HG02623 (cell line): ENCODE data around the gene MCM8.
"Not testable (repeated sequence)": the region's sequence is repeated elsewhere in the genome, so short reads cannot be mapped to it uniquely, and the experiment has no call there.

Experiments
- ATAC-seq: cut with Tn5 transposase; IDR thresholded peaks from one replicate; pipeline ENCODE4 v1.9.1; 2021; ENCODE audit warnings: moderate library complexity; ENCODE audit not compliant: unreplicated experiment

MCM8 gene

DNA sequence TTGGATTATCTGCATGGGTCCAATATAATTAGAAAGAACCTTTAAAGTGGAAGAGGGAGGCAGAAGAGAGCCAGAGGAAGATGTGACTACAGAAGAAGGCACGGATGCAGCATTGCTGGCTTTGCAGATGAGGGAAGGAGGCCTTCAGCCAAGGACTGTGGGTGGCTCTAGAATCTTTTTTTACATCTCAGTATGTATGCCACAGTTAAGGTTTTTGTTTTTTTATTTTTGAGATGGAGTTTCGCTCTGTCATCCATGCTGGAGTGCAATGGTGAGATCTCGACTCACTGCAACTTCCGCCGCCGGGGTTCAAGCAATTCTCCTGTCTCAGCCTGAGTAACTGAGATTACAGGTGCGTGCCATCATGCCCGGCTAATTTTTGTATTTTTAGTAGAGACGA is 49.3 kb downstream of the MCM8 start:
- ATAC-seq, result no peak

DNA sequence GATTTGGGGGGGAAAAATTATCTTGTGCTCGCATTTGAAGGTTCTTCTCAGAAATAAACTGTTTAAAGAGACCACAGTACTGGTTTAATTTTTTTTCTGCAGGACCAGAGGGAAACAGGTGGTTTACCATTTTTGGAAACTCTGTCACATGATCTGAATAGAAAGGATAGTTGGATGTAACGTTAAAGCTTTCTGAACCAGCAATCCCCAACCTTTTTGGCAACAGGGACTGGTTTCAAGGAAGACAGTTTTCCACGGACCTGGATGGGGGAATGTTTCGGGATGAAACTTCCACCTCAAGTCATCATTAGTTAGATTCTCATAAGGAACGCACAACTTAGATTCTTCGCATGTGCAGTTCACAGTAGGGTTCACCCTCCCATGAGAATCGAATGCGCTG is 50.4 kb downstream of the MCM8 start:
- ATAC-seq, result no peak

DNA sequence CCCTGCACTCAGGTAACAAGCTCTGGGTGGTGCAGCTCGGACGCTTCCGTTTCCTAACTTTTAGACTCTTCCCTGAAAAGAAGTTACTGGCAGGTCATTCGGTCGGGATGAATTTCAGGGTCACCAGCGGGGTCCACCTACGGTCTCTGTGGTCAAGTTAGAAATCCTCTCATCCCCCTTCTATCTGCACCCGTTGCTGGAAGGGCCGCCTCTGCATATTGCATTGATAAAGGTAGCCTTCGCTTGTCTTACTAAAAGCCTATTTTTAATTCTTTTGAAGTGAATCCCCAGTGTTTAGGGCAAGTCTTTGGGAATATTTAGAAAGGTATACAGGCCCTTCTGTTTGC is 56.1 kb downstream of the MCM8 start:
- ATAC-seq, result no peak

DNA sequence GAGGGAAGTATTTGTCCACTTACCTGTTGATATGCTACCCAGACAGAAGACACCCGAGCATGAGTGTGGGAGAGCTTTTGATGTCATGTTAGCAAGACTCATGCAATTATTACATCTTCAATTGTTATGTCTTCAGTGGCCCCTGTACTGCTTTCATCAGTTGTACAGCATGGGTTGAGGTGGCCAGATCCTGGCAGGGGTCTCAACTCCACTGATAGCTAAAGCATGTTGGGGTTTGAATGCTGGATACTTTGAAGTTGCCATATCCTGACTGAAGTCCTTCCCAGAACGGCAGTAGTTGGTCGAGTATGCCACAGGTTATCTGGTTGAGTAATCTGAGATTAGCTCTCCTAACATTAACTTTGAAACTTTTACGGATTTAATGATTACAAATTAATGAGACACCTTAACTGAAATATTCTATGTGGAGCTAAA is 56.7 kb downstream of the MCM8 start:
- ATAC-seq, result no peak

DNA sequence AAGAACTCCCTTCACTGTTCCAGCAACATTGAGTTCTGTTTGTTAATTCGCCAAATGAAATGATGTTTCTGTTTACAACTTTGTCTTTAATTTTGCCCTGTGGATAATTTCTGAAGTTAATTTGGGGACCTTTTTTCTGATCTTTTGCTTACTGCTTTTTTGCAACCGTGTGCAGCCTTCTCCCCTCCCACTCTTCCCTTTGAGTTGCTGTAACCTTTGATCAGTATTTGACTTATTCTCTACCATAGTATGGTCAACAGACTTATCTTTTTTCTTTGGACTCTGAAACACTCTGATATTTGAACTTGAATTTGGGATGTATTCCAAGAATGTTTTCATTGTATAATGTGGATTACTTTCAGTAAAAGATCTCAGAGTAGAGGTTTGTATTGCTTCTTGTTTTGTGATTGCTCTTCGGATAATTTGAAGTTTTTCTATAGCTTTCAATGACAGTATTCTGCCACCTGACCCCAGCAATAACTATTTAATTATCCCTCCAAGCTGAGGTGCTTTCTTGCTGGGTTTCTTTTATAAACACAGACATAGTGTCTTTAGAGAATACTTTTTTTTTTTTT is 57.2 kb downstream of the MCM8 start:
- ATAC-seq, result no peak

DNA sequence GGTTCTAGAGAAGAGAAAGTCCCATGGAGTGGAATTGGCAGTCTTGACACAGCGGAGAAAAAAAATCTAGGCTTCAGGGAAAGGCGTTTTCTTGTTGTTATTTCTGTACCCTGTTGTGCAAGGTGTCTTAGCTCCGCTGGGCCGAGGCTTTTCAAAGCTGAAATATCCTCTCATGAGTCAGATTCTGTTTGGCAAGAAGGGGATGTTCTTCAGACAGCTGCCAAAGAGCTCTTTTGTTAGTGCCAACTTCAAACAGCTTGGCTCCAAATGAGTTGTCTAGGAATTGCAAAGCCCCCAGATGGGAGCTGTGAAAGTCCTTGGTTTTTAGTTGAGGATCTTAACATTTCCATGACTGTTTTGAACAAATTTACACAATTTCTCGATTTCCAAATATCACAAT is 57.8 kb downstream of the MCM8 start:
- no peak for ATAC-seq

DNA sequence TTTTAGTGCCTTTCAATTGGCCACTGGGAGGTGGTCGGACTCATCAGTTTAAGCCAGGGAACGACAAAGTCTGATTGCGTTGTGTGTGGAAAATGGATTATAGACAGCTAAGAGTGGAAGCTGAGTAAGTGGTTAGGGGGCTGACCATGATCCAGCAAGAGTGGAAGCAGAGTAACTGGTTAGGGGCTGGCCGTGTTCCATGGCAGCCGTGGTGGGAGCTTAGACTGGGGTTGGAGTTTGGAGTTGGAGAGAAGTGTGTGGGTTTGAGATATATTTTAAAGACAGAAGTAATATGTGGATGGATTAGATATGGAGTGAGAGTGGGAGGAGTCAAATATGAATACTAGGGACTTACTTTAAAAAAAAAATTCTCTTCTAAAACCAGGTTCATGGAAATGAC is 61.7 kb downstream of the MCM8 start:
- no peak for ATAC-seq

DNA sequence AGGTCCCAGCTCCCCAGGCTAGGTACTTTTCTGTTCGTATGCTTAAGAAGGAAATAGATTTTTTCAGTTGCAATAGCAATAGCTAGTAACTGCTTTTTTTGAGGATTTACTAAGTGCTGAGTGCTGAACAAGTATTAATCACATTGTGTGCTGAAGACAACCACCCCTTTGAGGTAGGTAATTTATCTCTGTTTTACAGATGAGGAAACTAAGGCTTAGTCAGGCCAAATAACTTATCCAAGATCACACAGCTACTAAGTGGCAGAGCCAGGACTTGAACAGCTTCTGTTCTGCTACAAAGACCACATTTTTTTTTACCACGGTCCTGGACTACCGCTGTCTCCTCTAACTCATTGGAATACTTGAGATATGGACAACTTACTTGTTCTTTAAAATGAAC is 63.6 kb downstream of the MCM8 start:
- ATAC-seq, result no peak

DNA sequence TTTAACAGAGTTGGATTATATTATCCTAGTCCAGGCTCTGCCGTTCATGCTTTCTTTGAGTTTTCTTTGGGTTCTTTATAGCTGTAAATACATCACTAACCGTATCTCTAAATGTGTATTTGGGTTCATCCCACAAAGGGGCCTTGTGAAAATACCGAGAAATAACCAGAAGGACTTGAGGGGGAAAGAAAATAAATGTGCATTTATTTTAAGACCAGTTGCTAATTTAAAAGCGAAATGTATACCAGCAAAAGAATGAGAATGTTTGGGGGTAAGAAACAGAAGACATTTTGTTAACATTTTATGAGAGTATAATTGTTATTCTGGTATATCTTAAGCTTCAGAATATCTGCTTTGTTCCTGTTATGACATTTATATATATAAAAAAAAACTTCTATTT is 64.5 kb downstream of the MCM8 start:
- no peak for ATAC-seq

DNA sequence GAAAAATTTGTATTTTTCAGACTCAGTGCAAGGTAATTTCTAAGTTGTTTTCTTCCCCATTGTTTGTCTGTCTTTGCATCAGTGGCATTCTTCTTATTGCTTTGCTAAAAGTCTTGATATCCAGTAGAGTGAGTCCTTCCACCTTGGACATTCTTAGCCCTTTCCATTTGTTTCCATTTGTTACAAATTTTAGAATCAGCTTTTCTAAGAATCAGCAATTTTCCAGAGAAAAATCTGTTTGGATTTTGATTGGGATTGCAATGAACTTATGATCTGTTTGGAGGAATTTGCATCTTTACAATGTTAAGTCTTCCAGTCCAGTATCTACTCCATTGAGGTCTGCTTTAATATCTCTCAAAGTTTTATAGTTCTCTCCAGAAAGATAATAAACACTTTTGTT is 67.0 kb downstream of the MCM8 start:
- ATAC-seq, result no peak

DNA sequence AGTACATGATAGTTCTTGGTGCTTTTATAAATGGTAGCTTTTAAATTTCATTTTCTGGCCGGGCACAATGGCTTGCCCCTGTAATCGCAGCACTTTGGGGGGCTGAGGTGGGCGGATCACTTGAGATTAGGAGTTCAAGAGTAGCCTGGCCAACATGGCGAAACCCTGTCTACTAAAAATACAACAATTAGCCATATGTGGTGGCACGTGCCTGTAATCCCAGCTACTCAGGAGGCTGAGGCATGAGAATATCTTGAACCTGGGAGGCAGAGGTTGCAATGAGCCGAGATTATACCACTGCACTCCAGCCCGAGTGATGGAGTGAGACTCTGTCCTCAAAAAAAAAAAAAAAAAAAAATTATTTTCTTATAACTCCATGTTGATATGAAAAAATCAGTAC is 67.4 kb downstream of the MCM8 start:
- ATAC-seq, result no peak

DNA sequence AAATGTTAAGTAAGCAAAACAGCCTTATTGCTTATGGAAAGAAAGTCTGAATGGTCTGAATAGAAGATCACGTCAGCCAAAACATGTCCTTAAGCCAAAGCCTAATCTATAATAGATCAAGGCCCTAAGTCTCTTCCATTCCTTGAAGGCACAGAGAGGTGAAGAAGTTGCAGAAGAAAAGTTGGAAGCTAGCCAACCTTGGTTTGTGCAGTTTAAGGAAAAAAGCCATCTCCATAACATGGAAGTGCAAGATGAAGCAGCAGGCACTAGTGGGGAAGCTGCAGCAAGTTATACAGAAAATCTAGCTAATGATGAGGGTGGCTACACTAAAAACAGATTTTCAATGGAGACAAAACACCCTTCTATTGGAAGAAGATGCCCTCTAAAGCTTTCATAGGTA is 74.3 kb downstream of the MCM8 start:
- no peak for ATAC-seq

DNA sequence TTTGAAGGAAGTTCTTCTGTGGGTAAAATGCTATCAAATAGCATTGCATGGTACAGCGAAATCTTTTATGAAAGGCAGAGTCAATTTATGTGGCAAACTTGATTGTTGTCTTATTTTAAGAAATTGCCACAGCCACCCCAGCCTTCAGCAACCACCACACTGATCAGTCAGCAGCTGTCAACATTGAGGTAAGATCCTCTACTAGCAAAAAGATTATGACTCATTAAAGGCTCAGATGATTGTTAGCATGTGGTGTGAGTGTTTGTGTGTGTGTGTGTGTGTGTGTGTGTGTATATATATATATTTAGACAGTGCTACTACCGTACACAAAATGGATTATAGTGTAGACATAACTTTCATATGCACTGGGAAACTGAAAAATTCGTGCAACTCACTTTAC is 75.6 kb downstream of the MCM8 start:
- no peak for ATAC-seq

DNA sequence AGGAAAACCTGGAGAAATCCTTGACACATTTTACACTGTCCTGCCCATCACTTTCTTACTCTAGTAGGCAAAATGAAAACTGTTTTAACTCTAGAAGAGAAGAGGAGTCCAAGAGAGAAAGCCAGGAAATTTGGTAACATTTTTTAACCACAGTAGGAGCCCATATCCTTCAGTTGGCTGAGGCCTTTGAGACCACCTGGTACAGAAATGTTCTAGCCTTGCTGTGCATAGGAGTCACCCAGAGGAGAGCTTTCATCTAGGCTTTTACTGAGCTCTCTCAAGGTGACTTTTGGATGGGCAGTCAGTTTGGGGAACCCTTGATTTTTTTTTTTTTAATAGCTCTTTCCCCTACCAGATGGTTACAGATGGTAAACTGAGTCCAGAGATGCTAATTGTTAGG is 78.4 kb downstream of the MCM8 start:
- ATAC-seq, result no peak

DNA sequence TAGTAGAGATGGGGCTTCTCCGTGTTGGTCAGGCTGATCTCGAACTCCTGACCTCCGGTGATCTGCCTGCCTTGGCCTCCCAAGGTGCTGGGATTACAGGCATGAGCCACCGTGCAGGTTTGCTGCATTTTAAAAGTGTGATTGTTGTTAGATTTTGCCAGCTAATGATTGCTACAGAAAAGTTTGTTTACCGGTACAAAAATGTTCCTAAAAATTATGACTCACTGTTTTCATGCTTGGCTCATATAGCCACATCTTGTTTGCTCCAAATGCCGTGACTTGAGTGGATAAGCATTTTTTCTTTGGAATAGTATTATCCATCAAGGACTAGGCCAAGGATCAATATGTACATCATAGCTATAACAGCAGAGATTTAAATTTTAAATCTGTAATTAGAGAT is 79.1 kb downstream of the MCM8 start:
- no peak for ATAC-seq

DNA sequence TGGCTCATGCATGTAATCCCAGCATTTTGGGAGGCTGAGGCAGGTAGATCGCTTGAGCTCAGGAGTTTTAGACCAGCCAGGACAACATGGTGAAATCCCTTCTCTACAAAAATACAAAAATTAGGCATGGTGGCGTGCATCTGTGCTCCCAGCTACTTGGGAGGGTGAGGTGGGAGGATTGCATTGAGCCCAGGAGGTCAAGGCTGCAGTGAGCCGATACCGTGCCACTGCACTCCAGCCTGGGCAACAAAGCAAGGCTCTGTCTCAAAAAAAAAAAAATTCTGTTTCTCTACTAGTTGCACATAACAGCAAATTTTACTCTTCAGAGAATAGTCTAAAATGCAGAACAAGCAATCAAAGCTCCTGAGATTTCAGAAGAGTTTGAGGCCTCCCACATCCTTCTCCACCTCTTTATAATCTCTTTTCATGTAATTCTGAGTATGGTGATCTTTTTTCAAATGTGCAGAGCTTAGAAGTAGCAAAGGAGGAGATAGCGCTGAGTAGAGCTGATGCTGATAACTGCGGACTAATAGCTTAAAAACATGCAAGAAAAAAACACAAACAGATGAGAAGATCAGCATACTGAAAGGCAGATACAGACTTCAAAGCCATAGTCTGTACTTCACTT is 80.1 kb downstream of the MCM8 start:
- no peak for ATAC-seq

DNA sequence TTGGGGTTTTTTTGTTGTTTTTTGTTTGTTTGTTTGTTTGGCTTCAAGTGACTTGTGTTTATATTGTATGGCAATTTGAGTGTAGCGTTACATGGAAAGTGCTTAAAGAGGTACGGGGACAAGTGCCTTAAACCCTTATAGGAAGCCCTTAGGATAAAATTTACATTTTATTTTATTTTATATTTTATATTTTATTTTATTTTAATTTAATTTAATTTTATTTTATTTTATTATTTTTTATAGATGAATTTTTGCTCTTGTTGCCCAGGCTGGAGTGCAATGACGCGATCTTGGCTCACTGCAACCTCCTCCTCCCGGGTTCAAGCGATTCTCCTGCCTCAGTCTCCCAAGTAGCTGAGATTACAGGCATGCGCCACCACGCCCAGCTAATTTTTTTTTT is 82.5 kb downstream of the MCM8 start:
- ATAC-seq, result not testable (repeated sequence)

DNA sequence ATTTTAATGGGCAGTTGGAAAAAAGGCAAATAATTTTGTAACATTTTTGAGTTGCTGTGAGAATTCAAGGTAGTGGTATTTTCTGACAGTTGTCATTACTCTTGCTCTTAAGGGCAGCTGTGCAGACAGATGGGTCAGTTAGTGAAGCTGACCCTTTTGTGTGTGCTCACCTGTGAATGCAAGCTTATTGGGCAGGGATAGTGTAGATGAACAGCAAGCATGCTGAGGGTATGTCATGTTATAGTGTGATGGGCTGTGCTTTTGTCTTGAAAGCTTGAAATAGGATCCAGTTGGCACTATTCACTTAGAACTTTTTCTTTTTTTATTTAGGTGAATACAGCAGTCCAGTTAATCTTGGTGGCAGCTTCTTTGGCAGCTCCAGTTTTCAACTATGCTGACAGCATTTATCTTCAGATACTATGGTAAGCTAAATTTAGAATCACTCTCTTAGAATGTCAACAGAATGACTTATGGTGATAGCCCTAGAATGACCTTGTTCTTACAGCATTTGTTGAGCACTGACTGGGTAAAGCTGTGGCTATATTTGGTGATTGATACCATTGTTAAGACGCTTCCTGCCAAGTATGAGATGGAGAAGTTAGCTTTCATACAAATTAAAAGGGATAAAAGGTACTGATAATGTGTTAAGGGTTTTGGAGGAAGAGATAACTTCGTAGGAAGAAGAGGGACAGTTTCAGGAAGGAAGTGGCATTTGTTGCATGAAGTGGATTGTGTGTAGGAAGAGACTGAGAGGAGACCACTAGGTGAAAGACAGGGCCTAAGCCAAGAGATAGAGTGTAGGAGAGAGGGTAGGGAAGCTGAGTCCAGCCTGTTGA is 83.9 kb downstream of the MCM8 start:
- no peak for ATAC-seq

DNA sequence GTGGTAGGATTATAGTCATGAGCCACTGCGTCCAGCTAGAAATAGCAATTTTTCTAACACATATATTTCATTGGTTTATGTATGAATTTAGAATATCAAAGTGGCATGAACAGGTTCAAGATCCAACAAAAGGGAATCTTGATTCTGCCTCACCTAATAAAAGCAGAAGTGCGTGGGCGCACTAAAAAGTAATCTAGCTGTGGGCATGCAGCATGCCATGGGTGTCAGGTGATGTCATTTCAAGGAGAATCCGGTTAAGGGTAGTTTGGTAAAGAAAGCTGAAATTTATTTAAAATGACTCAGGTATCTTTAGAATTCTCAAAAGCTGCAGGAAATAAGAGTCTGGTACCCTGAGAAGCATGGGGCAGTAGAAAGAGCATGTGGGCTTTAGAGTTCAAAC is 85.8 kb downstream of the MCM8 start:
- ATAC-seq, result no peak

DNA sequence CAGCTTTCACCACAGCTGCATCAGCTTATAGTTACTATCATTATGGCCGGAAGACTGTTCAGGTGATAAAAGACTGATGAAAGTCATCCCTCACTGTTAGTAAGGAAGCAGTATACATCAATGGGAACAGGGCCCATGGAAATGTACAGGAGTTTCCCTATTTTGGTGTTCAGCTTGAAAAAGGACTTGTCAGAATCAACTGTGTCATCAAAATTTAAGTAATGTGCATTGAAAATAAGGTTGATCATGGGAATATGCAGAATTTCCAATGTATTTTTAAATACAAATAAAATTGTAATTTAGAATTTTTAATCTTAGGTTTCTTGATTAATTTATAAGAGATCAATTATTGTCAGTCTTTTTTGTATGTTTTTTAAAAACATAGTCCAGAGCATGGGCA is 86.6 kb downstream of the MCM8 start:
- ATAC-seq, result no peak

DNA sequence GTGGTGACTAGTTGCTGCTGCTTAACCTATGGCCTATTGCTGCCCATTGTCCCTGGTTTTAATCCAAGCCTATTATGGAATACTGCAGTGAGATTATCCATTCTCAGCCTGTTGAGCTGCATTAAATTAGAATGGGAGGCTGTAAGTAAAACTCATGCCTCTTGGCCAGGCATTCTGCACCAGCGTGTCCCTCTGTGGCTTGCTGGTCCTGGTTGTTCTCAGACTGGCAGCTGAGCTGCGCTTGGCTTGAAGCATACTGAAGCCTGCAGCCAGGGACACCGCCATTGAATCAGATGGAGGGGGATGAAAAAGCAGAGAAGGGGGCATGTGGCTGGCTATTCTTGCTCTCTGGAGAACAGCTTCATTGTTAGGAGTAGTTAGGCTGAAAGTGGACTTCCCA is 87.8 kb downstream of the MCM8 start:
- ATAC-seq, result no peak

DNA sequence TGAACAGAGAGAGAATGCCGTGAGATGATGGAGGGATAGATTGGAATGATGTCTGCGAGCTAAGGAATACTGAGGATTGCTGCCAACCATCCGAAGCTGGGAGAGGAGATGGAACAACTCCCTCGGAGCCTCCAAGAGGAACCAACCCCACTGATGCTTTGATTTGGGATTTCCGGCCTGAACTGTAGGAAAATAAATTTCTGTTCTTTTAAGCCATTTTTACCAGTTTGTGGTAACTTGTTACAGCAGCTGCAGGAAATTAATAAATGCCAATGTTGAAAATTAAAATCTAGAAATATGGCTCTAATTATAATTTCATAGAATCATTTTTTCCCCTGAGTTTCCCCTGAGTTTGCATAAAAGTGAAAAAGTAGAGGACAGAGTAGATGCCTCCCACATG is 89.3 kb downstream of the MCM8 start:
- ATAC-seq, result no peak

DNA sequence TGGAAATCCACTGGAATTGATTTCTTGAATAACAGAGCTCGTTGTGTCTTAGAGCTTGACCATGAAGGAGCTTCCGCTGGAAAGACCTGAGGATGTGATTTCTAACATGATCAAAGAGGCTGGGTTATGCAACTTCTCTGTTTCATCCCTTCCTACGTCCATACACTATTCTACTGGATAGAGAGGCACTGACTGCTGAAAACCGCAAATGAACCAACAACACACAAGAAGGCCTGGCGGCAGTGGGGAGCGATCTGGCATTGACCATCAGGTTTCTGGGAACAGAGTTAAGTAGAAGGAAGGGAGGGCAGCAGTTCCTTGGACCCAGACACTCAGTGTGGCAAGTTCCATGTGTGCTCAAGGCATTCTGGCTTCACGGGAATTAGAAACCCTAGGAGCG is 90.1 kb downstream of the MCM8 start:
- no peak for ATAC-seq
